Activated CD4-positive, CD25-positive, alpha-beta regulatory T cell treated with anti-CD3 and anti-CD28 coated beads, Interleukin-2, amount 50 U/mL, for 16 hours (primary cell): ENCODE measurements around the gene YDJC.
"Not testable (repeated sequence)": the region's sequence is repeated elsewhere in the genome, so short reads cannot be mapped to it uniquely, and the experiment has no call there.

Experiments
- DNase-seq: peaks from one replicate; pipeline ENCODE4 v3.0.0-alpha.2; 2020; ENCODE audit warnings: low read depth, low spot score

YDJC gene

GRCh38 chr22:21580623-21581007 is 49.2 kb downstream of the YDJC start:
- not testable (repeated sequence) for DNase-seq

GRCh38 chr22:21579474-21579851 is 50.4 kb downstream of the YDJC start:
- no peak for DNase-seq
